Stimulated activated CD4-positive, alpha-beta T cell treated with anti-CD3 and anti-CD28 coated beads, Interleukin-4, amount 100 ng/mL, for 24 hours (primary cell): Measurements from ENCODE around the gene PEX14.

ENCODE experiments used
- DNase-seq: peaks from one replicate; pipeline ENCODE4 v3.0.0-alpha.2; 2020

PEX14 gene

GRCh38 chr1:10598389-10598702 lies 123.6 kb downstream of the PEX14 start:
- DNase-seq: no peak

- DNase-seq: no peak
These were observed 124.6 kb downstream of the PEX14 start for GRCh38 chr1:10599194-10599861.

DNA sequence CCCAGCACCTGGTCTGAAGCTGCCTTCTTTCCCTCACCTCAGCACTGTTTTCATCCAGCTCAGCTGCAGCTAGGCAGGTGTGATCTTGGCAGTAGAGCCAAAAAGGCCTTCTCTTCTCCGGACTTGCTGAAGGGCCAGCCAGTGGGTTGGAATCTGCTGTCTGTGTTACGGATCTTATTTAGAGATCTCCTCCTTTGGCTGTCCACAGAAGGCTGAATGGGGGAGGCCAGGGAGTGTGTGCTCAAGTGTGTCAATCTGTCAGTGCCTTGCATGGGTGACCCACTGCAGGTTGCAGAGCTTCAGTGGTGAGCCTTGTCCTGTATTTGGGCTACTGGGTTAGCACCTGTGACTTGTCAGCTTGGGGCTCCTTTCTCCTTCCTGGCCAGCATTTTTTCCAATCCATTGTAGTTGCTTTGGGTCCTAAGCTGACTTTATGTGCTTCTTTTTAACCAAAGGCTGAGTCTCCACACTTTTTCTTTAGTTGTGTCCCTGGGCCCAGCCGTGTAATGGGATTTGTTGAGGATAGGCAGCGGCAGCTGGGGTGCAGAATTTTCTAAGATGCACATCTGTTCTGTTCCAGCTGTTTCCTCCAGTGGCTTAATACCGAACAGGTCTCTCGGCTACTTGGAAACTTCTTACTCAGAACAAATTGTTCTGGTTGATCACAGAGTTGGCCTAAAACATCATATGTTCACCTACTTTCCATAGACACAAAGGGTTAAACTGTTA lies 126.8 kb downstream of the PEX14 start:
- no peak for DNase-seq

- no peak for DNase-seq
These were observed 128.2 kb downstream of the PEX14 start for GRCh38 chr1:10602936-10603335.

- DNase-seq: no peak
These were observed 130.2 kb downstream of the PEX14 start for GRCh38 chr1:10604966-10605365.

DNA sequence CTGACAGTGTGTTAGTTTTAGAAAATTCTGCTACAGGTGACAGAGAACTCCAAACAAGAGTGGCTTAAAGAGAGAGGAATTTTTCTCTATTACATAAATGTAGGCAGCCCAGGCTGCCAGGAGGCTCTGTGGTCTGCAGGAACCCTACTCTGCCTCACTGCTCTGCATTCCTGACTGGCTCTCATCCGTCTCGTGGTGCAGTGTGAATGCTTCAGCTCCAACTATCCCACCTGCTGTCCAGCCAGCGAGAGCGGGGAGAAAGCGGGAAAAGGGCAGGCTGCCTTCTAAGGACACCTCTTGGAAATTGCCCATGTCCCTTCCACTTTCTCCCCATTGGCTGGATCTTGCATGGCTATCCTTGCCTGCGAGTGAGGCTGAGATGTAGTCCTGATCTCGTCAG lies 131.3 kb downstream of the PEX14 start:
- no peak for DNase-seq

GRCh38 chr1:10607228-10607627 lies 132.5 kb downstream of the PEX14 start:
- DNase-seq: no peak

DNA sequence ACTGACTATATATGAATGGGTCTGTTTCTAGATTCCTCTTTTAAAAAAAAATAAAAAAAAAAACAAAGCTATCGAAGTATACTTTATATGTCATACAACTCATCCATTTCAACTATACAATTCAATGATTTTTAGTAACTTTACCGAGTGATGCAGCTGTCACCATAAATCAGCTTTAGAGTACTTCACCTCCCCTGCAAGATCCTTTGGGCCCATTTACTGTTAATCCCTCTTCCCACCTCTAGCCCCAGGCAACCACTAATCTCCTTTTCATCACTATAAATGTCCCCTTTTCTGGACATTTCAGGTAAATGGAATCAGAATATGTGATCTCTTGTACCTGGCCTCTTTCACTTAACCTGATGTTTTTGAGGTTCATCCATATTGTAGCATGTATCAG lies 133.9 kb downstream of the PEX14 start:
- DNase-seq: no peak

GRCh38 chr1:10610901-10611600 lies 136.3 kb downstream of the PEX14 start:
- DNase-seq: no peak

- no peak for DNase-seq
These were observed 137.8 kb downstream of the PEX14 start for GRCh38 chr1:10612436-10613160.

DNA sequence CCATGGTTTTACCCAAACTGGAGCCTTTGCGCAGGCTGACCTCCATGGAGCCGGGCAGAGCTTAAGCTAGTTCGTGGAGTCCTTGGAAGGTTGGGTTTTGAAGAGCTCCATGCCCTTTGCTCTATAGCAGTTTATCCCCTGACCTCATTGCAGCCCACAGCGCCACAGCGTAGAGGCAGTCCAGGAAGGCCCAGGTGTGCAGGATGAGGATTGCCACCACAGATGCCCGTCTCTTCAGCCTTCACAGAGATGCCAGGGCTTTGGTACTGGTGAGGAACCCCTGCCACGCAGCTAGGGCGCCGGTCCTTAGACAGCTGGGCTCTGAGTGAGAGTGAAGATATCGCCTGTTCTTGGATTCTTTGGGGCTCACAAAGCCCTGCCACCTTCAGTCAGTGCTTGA lies 138.6 kb downstream of the PEX14 start:
- no peak for DNase-seq

DNA sequence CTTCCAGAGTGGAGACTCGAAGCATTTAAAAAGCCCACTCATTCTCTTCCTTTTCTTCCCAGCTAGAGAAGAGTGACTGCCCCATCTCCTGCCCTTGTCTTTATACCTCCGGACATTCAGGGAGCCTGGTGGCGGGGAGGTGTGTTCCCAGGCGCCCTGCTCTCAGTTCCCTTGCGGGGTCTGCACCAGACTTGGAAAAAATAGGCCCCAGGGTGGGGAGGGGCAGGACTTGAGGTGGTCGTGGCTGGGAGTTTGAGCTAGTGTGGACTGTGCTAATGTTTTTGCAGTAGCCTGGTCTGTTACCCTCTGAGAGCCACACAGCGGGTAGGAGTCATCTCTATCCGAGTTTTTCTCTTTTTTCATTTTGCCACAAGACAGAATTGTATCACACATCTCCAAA lies 139.1 kb downstream of the PEX14 start:
- DNase-seq: no peak

DNA sequence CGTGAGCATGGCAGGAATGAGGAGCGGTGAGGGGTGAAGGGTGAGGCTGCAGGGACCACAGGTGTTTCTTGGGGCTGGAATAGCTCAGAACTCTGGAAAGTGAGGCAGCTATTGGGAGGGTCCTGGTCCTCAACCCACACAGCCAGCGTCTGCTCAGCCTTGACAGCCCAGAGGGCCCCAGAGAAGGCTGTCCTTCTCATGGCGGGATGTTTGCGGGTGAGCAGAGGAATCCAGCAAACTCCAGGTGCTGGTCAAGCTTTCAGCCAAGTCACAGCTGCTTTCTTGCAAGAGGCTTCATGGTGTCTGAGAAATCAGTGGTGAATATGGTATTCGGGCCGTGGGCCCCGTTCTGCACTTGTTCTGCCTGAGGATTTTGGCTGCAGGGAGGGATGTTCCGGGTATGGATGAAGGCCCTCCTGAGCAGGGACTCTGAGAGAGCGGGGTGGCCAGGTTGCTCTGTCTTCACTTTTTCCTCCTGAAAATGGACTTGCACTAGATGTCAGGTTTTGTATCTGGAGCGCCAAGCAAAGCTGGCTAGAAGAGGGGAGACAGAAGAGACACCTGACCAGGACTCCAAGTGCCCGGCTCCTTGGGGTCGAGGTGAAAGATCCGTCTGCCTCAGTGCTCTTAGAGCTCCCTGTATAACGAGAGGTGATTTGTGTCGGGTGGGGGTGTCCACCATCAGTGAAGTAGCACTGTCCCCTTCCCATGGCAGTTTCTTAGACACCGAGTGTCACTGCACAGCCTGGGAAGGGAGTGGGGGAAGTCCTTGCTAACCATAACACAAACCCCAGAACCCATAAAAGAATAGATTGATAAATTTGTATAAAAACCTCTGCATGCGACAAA lies 139.9 kb downstream of the PEX14 start:
- DNase-seq: no peak

- no peak for DNase-seq
These were observed 140.6 kb downstream of the PEX14 start for GRCh38 chr1:10615332-10615731.

DNA sequence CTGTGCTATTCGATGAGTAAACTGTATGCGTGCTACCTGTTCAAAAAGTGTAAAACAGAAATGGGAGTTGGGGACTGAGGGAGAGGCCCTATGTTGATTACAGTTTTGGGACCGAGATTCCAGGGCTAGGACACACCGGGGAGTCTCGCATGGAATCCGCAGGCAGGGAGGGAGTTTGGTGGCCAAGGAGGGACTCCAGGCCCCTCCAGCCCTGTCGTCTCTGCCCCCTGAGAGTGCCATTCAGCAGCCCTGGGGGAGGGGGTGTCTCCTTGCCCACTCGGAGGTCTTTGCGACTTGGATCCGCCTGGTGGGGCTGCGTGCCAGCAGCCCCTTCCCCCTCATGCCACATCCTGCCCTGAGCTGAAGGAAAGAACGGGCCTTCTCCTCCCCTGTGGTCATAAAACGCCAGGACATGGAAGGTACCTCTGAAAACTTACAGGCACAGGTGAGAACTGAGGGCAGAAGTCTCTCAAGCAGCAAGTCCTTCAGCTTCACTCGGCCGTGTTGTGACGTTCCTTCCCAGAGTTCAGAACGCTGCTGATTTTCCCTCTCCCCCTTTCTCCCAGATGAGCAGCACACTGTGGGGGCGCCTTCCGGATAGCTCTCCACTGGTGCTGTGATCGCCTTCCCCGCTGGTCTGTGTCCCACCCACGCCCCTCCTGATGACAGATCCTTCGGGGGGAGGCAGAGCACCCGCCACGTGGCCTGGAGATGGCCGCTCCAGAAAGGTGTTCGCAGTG lies 141.4 kb downstream of the PEX14 start:
- DNase-seq: no peak

GRCh38 chr1:10616696-10617095 lies 141.9 kb downstream of the PEX14 start:
- DNase-seq: no peak

- DNase-seq: no peak
These were observed 142.6 kb downstream of the PEX14 start for GRCh38 chr1:10617318-10617717.

GRCh38 chr1:10617931-10618885 lies 143.5 kb downstream of the PEX14 start:
- no peak for DNase-seq

DNA sequence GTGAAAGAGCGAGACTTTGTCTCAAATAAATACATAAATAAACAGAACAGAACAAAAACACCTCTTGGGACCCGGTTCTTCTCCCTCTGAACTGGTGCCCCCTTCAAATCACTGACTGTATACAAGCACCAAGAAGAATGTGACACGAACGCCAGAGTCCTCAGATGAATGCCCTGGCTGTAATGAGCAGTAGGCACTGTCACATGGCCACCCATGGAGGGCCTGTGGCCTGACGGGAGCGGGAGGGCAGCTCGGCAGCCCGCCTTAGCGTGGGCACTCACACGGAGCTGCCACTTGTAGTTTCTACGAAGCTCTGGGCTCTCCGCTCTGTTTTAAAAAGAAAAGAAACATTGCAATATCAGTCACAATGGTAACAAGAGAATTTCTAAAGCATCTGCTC lies 146.0 kb downstream of the PEX14 start:
- DNase-seq: no peak

DNA sequence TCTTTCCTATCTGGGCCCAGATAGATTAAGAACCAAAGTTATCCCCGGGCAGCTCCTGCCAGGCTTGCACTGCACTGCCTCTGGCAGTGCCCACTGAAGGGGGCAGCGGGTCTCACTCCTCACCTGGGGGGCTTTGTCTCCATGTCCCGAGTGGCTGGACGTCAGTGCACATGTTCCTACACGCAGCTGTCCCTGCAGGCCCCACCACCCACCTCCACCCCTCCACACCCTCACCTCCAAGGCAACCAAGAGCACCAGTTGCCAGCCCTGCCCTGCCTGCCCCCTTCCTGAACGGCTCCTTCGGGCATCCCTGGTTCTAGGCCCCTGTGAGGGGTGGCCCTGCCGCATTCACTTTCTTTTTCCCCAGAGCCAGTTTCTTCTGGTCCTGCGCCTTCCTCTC lies 147.2 kb downstream of the PEX14 start:
- DNase-seq: no peak
